ENCODE results near the gene TNFRSF25. TPM values are rescaled to one million over a fixed set of nuclear protein-coding genes. Genes with fewer than 3 reads are reported as not detected.

TNFRSF25 gene
- total and polyA plus RNA-seq, 2 of the 8 experiments (the other 6 are each of a cell fraction or from before 2014, with no cell fraction given) = 10.7 to 19.5 TPM

DNA sequence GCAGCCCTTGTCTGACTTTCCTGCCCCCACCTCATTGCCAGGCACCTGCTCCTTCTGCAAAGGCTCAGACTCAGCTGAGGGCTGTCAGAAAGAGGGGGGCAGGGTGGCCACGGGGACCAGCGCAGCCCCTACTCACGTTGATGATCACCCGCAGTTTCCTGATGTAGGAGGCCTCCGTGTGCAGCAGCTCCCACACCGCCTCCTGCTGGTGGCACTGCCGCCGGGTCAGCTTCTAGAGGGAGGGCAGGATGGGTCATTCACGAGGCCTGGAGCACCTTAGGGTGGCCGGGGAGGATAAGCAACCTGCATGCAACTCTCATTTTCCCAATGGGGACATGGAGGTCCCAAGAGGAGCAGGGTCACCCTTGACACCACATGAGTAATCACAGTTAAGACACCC is 6.4 kb upstream of the TNFRSF25 start (continued):
- no peak for TF ChIP-seq SIN3A (conservative IDR thresholded peaks at IDR 0.05 in 1 of 2, IDR thresholded peaks at IDR 0.05 in 1 of 2; ENCODE audit: low read depth in 1 of 2, low read length in 2 of 2)

Measured in H1 (cell line).